LNCaP clone FGC (cell line): ENCODE data around the gene KRTAP10-2.
"Not testable (repeated sequence)": the region's sequence is repeated elsewhere in the genome, so short reads cannot be mapped to it uniquely, and the experiment has no call there.

Source experiments
- DNase-seq: peaks from one replicate; pipeline ENCODE4 v3.0.0-alpha.2; 2011; ENCODE audit warnings: low read depth
- H3K4me3 ChIP-seq: 2 replicates; pipeline ENCODE4 v1.5.1; 2011; ENCODE audit warnings: mild to moderate bottlenecking, low read depth, low read length, control low read depth
- TF ChIP-seq, protein P1 (sequence below): IDR thresholded peaks from 2 replicates; pipeline ENCODE4 v1.5.1; 2012; ENCODE audit warnings: mild to moderate bottlenecking; ENCODE audit not compliant: control insufficient read depth, insufficient read depth; ENCODE audit errors: extremely low read depth

Gene KRTAP10-2

GRCh38 chr21:44574457-44575306, 23.4 kb upstream of the KRTAP10-2 start:
- TF ChIP-seq, protein P1, sequence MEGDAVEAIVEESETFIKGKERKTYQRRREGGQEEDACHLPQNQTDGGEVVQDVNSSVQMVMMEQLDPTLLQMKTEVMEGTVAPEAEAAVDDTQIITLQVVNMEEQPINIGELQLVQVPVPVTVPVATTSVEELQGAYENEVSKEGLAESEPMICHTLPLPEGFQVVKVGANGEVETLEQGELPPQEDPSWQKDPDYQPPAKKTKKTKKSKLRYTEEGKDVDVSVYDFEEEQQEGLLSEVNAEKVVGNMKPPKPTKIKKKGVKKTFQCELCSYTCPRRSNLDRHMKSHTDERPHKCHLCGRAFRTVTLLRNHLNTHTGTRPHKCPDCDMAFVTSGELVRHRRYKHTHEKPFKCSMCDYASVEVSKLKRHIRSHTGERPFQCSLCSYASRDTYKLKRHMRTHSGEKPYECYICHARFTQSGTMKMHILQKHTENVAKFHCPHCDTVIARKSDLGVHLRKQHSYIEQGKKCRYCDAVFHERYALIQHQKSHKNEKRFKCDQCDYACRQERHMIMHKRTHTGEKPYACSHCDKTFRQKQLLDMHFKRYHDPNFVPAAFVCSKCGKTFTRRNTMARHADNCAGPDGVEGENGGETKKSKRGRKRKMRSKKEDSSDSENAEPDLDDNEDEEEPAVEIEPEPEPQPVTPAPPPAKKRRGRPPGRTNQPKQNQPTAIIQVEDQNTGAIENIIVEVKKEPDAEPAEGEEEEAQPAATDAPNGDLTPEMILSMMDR, result no peak
- no peak for DNase-seq
- H3K4me3 ChIP-seq, result no peak overlapping the region

DNA sequence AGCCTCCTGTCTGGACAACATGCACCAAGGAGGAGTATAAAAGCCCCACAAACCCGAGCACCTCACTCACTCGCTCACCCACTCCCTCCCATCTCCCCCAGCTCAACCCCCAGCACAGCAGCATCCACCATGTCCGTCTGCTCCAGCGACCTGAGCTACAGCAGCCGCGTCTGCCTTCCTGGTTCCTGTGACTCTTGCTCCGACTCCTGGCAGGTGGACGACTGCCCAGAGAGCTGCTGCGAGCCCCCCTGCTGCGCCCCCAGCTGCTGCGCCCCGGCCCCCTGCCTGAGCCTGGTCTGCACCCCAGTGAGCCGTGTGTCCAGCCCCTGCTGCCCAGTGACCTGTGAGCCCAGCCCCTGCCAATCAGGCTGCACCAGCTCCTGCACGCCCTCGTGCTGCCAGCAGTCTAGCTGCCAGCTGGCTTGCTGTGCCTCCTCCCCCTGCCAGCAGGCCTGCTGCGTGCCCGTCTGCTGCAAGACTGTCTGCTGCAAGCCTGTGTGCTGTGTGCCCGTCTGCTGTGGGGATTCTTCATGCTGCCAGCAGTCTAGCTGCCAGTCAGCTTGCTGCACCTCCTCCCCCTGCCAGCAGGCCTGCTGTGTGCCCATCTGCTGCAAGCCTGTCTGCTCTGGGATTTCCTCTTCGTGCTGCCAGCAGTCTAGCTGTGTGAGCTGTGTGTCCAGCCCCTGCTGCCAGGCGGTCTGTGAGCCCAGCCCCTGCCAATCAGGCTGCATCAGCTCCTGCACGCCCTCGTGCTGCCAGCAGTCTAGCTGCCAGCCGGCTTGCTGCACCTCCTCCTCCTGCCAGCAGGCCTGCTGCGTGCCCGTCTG, 22.5 kb upstream of the KRTAP10-2 start, which contains the start of gene KRTAP10-4:
Gene KRTAP10-4 (plus strand): TSS at position 100 of the 827 bp plus-strand sequence. CDS start 30 bp downstream, at position 130.
- not testable (repeated sequence) for H3K4me3 ChIP-seq, DNase-seq

- TF ChIP-seq, protein P1, result no peak
- no peak for DNase-seq
- H3K4me3 ChIP-seq, result no peak overlapping the region
These were observed 21.8 kb upstream of the KRTAP10-2 start for GRCh38 chr21:44572959-44573583.

DNA sequence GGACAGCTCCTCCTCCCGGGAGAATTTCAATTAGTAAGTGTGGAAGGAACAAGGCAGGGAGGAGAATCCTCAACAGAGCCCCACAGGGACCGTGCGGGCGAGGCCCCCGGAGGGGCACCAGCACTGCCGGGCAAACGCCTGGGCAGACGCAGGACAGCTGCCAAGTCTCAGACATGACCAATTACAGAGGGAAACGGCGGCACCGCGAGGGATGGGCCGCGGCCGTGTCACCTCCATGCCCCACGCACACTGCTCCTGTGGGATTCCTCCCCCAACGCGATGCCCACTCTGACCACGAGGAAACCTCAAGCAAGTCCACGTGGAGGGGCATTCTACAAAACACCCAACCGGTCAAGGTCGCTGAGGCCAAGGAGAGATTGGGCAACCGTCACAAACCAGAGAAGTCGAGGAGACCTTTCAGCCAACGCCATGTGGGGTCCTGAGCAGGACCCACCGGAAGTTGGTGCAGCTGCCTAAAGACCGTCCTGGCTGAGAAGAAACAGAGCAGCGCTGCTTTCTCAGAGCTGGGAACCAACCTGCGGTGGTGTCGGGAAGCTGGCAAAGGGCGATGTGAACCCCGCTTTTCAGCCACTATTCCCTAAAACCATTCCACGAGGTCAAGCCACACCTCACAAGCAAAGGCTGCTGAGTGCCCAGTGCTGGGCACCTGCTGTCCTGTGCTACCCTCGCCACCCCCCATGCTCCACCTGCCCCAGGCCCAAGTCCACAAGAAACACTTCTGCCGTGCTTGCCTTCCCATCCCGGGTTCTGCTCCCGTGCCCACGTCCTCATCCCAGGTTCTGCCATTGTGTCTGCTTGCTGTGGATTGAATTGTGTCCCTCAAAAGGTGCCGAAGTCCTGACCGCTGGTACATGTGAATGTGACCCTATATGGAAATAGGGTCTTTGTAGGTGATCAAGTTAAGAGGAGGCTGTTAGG, 20.8 kb upstream of the KRTAP10-2 start:
- no peak overlapping the region for H3K4me3 ChIP-seq
- TF ChIP-seq, protein P1, result no peak
- DNase-seq, result no peak

DNA sequence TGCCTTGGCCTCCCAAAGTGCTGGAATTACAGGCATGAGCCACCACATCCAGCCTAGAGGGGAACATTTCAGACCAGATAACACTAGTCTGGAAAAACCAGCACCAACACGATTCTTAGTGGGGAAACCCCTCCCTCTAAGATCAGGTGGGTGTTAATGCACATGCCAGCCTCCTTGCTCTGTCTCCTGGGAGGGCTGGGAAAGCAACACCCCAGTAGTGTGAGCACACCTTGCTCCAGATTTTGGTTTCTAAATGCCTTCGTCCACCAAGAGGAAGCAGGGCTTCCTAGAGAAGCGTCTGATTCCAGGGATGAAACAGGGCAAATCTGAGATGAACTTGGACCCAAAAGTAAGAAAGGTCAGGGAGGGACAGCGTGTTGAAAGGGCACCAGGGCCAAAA, 20.0 kb upstream of the KRTAP10-2 start:
- TF ChIP-seq, protein P1, result no peak
- H3K4me3 ChIP-seq, result no peak overlapping the region
- no peak for DNase-seq

GRCh38 chr21:44569861-44570517, 18.7 kb upstream of the KRTAP10-2 start:
- TF ChIP-seq, protein P1, result no peak
- H3K4me3 ChIP-seq, result no peak overlapping the region
- DNase-seq, result no peak
